IMR-90 (cell line): ENCODE data around the gene ANK2. TPM values are rescaled to one million over a fixed set of nuclear protein-coding genes. Genes with fewer than 3 reads are reported as not detected.

ENCODE experiments used
- ATAC-seq: fragments of 200-7000 bp; cut with Tn5 transposase; 2 replicates; pipeline ENCODE4 v1.9.1; 2020; ENCODE audit warnings: low read depth, mild to moderate bottlenecking, moderate library complexity
- BruUV-seq: library from RNA; stranded (reverse); fragments of 400-500 nt; replicated peaks from 2 replicates; lab custom pipeline; 2021; lab: Mats Ljungman, UMichigan
- CTCF ChIA-PET: fragments of 300-600 bp; formaldehyde crosslinking; extraction: SDS; loops from one replicate; lab custom pipeline; 2021; ENCODE audit warnings: antibody characterized with exemption; lab: Yijun Ruan, JAX
- POLR2A ChIA-PET: fragments of 300-600 bp; sonication (Branson Sonifier 250); formaldehyde crosslinking; loops from one replicate; lab custom pipeline; 2022; ENCODE audit warnings: antibody characterized with exemption; ENCODE audit not compliant: unreplicated experiment; lab: Charles Lee
- DNase-seq: peaks from one replicate; pipeline ENCODE4 v3.0.0; 2013
- H2AFZ ChIP-seq: replicated peaks from 2 replicates; pipeline ENCODE3; 2013; ENCODE audit warnings: low read length, mild to moderate bottlenecking; ENCODE audit not compliant: poor library complexity
- H2AK5ac ChIP-seq: 2 replicates; pipeline ENCODE4 v1.6.1; 2013; ENCODE audit warnings: low read depth, low read length, inconsistent platforms
- H2AK9ac ChIP-seq: replicated peaks from 2 replicates; pipeline ENCODE3; 2013; ENCODE audit warnings: mild to moderate bottlenecking, low read depth, low read length, moderate library complexity; ENCODE audit not compliant: poor library complexity
- H2BK120ac ChIP-seq: 2 replicates; pipeline ENCODE4 v1.6.1; 2013; ENCODE audit warnings: low read depth, low read length, inconsistent platforms
- H2BK15ac ChIP-seq: 3 replicates; pipeline ENCODE4 v1.6.1; 2013; ENCODE audit warnings: low read depth, low read length, inconsistent platforms
- H2BK20ac ChIP-seq: 2 replicates; pipeline ENCODE4 v1.6.1; 2013; ENCODE audit warnings: low read depth, mild to moderate bottlenecking, inconsistent platforms, low read length, moderate library complexity
- H2BK5ac ChIP-seq: 2 replicates; pipeline ENCODE4 v1.6.1; 2013; ENCODE audit warnings: mild to moderate bottlenecking, low read depth, low read length, inconsistent platforms; ENCODE audit not compliant: poor library complexity, severe bottlenecking
- H3K14ac ChIP-seq: replicated peaks from 2 replicates; pipeline ENCODE4 v1.6.1; 2013; ENCODE audit warnings: low read depth, low read length, inconsistent platforms
- H3K18ac ChIP-seq: 2 replicates; pipeline ENCODE4 v1.6.1; 2013; ENCODE audit warnings: low read depth, low read length, control low read depth
- H3K23ac ChIP-seq: 2 replicates; pipeline ENCODE4 v1.6.1; 2013; ENCODE audit warnings: low read depth, low read length, inconsistent platforms
- H3K27ac ChIP-seq: 2 replicates; pipeline ENCODE4 v1.5.1; 2013; ENCODE audit warnings: mild to moderate bottlenecking, control low read depth, low read length; ENCODE audit not compliant: insufficient read depth
- H3K27me3 ChIP-seq: 2 replicates; pipeline ENCODE4 v1.6.1; 2013; ENCODE audit warnings: low read length; ENCODE audit not compliant: control insufficient read depth, insufficient read depth
- H3K36me3 ChIP-seq: 2 replicates; pipeline ENCODE4 v1.6.1; 2013; ENCODE audit warnings: low read length, mixed read lengths; ENCODE audit not compliant: control insufficient read depth, insufficient read depth
- H3K4ac ChIP-seq: 2 replicates; pipeline ENCODE4 v1.6.1; 2013; ENCODE audit warnings: low read depth, low read length, inconsistent platforms
- H3K4me1 ChIP-seq: 2 replicates; pipeline ENCODE4 v1.6.1; 2013; ENCODE audit warnings: low read length, mixed read lengths; ENCODE audit not compliant: control insufficient read depth, insufficient read depth
- H3K4me2 ChIP-seq: 2 replicates; pipeline ENCODE4 v1.6.1; 2013; ENCODE audit warnings: low read depth, mild to moderate bottlenecking, control low read depth, low read length, moderate library complexity
- H3K4me3 ChIP-seq: 2 replicates; pipeline ENCODE4 v1.5.1; 2013; ENCODE audit warnings: low read depth, mild to moderate bottlenecking, control low read depth, low read length, moderate library complexity; ENCODE audit not compliant: insufficient read depth
- H3K56ac ChIP-seq: 2 replicates; pipeline ENCODE4 v1.6.1; 2013; ENCODE audit warnings: low read length, inconsistent platforms; ENCODE audit not compliant: insufficient read depth; ENCODE audit errors: extremely low read depth
- H3K79me1 ChIP-seq, 2 experiments: 2 replicates each; pipeline ENCODE4 v1.6.1; 2013; ENCODE audit warnings: low read length in 2 of 2, inconsistent platforms in 1 of 2, low read depth in 1 of 2
- H3K9ac ChIP-seq: 2 replicates; pipeline ENCODE4 v1.6.1; 2013; ENCODE audit warnings: low read depth, low read length, control low read depth
- H3K9me1 ChIP-seq: 2 replicates; pipeline ENCODE4 v1.6.1; 2013; ENCODE audit warnings: low read length, inconsistent platforms; ENCODE audit not compliant: insufficient read depth
- H3K9me3 ChIP-seq: 2 replicates; pipeline ENCODE4 v1.6.1; 2013; ENCODE audit warnings: low read length; ENCODE audit not compliant: control insufficient read depth, insufficient read depth
- H4K20me1 ChIP-seq: 2 replicates; pipeline ENCODE4 v1.6.1; 2013; ENCODE audit warnings: low read length, inconsistent platforms; ENCODE audit not compliant: insufficient read depth
- H4K5ac ChIP-seq: 2 replicates; pipeline ENCODE4 v1.6.1; 2013; ENCODE audit warnings: mild to moderate bottlenecking, low read depth, low read length, control low read depth
- H4K8ac ChIP-seq, 2 experiments: 2 replicates each; pipeline ENCODE4 v1.6.1; 2013; ENCODE audit warnings: low read depth in 2 of 2, low read length in 2 of 2, control low read depth in 1 of 2, inconsistent platforms in 1 of 2
- H4K91ac ChIP-seq: 2 replicates; pipeline ENCODE4 v1.6.1; 2013; ENCODE audit warnings: low read depth, low read length, inconsistent platforms; ENCODE audit not compliant: insufficient read depth
- BHLHE40 ChIP-seq: fragments of 150-350 bp; IDR thresholded peaks from 2 replicates; pipeline ENCODE4 v1.6.1; 2016; ENCODE audit warnings: mild to moderate bottlenecking, low read depth, low read length
- CEBPB ChIP-seq: IDR thresholded peaks from 2 replicates; pipeline ENCODE4 v1.6.1; 2012; ENCODE audit warnings: low read depth, low read length, improper control_type of control experiment
- FOS ChIP-seq: fragments of 150-350 bp; IDR thresholded peaks from 2 replicates; pipeline ENCODE4 v1.6.1; 2016; ENCODE audit warnings: low read depth, low read length
- MAFK ChIP-seq: IDR thresholded peaks from 2 replicates; pipeline ENCODE4 v1.6.1; 2012; ENCODE audit warnings: low read depth, low read length, improper control_type of control experiment
- MXI1 ChIP-seq: IDR thresholded peaks from 2 replicates; pipeline ENCODE4 v1.6.1; 2012; ENCODE audit warnings: low read depth, mild to moderate bottlenecking, low read length, moderate library complexity, borderline replicate concordance
- NFE2L2 ChIP-seq: fragments of 150-350 bp; IDR thresholded peaks from 2 replicates; pipeline ENCODE4 v1.6.1; 2016; ENCODE audit warnings: low read depth, mild to moderate bottlenecking, low read length
- POLR2A ChIP-seq: IDR thresholded peaks from 2 replicates; pipeline ENCODE4 v1.6.1; 2012; ENCODE audit warnings: mild to moderate bottlenecking, low read depth, low read length
- RAD21 ChIP-seq: IDR thresholded peaks from 2 replicates; pipeline ENCODE4 v1.6.1; 2012; ENCODE audit warnings: low read length, improper control_type of control experiment
- RCOR1 ChIP-seq: IDR thresholded peaks from 2 replicates; pipeline ENCODE4 v1.6.1; 2012; ENCODE audit warnings: mild to moderate bottlenecking, low read length, improper control_type of control experiment; ENCODE audit not compliant: insufficient replicate concordance
- RFX5 ChIP-seq: IDR thresholded peaks from 2 replicates; pipeline ENCODE4 v1.8.0; 2012; ENCODE audit warnings: low read depth, mild to moderate bottlenecking, low read length, moderate library complexity
- whole genome bisulfite sequencing, 2 experiments: methylation state at CpG; one replicate each; pipeline versions ENCODE4 v1.1.5 to v1.1.7; 2013; ENCODE audit warnings: missing lambda C conversion rate in 2 of 2; ENCODE audit not compliant: insufficient read length in 1 of 2; ENCODE audit errors: extremely low coverage in 2 of 2; 5-methylcytosine and 5-hydroxymethylcytosine counted together
- dilution Hi-C: fragments of 300-500 bp; cut with HindIII; formaldehyde crosslinking; loops from one replicate; pipeline ENCODE4 v1.14.3; 2018; ENCODE audit warnings: low sequenced_read_pairs; ENCODE audit not compliant: unreplicated experiment
- in situ Hi-C: fragments of 300-500 bp; cut with MboI; formaldehyde crosslinking; loops from 3 replicates; pipeline ENCODE4 v1.14.3; 2019; ENCODE audit warnings: low sequenced_read_pairs, inconsistent platforms, mixed read lengths
- intact Hi-C: fragments of 100-400 bp; cut with micrococcal nuclease; formaldehyde crosslinking; loops from 2 replicates; pipeline ENCODE4 v1.10.0; 2022
- polyA plus RNA-seq, 3 experiments: library from polyadenylated mRNA; depleted of rRNA; stranded (reverse); fragments of >200 nt; gene quantifications; 2 replicates each; pipeline ENCODE4 v1.2.3, GENCODE V29; 2012; ENCODE audit warnings: low replicate concordance in 1 of 3
- total RNA-seq: library from RNA; depleted of rRNA; stranded (reverse); fragments of >200 nt; gene quantifications from 2 replicates; pipeline ENCODE4 v1.2.3, GENCODE V29; 2012
- TF ChIP-seq, protein P1 (sequence below): fragments of 150-350 bp; IDR thresholded peaks from 2 replicates; pipeline ENCODE4 v1.6.1; 2017; ENCODE audit warnings: mild to moderate bottlenecking, antibody characterized with exemption, low read length, low read depth
- TF ChIP-seq, protein P2 (sequence below): conservative IDR thresholded peaks from 2 replicates; pipeline ENCODE4 v1.5.1; 2012; ENCODE audit warnings: mild to moderate bottlenecking, low read depth, low read length, improper control_type of control experiment

ANK2 gene
- total and polyA plus RNA-seq, 2 of the 4 experiments (the other 2 are of a cell fraction): 0.82 to 6.6 TPM

DNA sequence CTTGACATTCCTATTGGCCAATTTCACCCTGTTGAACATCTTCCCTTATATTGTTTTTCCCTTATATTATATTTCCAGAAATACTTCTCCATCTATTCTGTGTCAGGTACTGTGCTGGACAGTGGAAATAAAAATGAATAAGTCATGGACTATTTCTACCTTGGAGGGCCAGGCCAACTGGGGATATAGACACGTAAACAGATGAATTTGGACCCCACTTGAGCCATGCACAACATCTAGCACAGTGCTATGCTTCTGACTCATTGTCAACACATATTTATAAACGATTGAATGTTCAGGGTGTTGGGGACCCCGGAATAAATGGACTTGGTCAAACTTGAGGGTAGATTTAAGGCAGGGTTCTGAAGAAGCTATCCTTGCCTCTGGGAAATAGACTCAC, 111.1 kb downstream of the ANK2 start:
- TF ChIP-seq RAD21: no peak
- no peak for TF ChIP-seq MAFK
- no peak for TF ChIP-seq MXI1
- TF ChIP-seq, protein P1, sequence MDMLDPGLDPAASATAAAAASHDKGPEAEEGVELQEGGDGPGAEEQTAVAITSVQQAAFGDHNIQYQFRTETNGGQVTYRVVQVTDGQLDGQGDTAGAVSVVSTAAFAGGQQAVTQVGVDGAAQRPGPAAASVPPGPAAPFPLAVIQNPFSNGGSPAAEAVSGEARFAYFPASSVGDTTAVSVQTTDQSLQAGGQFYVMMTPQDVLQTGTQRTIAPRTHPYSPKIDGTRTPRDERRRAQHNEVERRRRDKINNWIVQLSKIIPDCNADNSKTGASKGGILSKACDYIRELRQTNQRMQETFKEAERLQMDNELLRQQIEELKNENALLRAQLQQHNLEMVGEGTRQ: no peak
- TF ChIP-seq RFX5: no peak
- no peak for TF ChIP-seq CEBPB
- no peak for TF ChIP-seq POLR2A
- no peak for TF ChIP-seq FOS
- TF ChIP-seq NFE2L2: no peak
- TF ChIP-seq, protein P2, sequence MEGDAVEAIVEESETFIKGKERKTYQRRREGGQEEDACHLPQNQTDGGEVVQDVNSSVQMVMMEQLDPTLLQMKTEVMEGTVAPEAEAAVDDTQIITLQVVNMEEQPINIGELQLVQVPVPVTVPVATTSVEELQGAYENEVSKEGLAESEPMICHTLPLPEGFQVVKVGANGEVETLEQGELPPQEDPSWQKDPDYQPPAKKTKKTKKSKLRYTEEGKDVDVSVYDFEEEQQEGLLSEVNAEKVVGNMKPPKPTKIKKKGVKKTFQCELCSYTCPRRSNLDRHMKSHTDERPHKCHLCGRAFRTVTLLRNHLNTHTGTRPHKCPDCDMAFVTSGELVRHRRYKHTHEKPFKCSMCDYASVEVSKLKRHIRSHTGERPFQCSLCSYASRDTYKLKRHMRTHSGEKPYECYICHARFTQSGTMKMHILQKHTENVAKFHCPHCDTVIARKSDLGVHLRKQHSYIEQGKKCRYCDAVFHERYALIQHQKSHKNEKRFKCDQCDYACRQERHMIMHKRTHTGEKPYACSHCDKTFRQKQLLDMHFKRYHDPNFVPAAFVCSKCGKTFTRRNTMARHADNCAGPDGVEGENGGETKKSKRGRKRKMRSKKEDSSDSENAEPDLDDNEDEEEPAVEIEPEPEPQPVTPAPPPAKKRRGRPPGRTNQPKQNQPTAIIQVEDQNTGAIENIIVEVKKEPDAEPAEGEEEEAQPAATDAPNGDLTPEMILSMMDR: no peak
- TF ChIP-seq RCOR1: no peak
- no peak for TF ChIP-seq BHLHE40
- H3K4me2 ChIP-seq: no peak overlapping the region
- no peaks in the 10 kb centered on the region for H3K36me3 ChIP-seq
- intact Hi-C loops (no loop called here), in situ Hi-C loops (no loop called here), dilution Hi-C loops (no loop called here)
- POLR2A ChIA-PET: interaction anchor here (0.5 kb wide), 1 partner anchor 85 kb away, joined by 5 read pairs; no protein-coding TSS in a partner anchor
- H4K20me1 ChIP-seq: no peaks in the 10 kb centered on the region
- H3K9ac ChIP-seq: no peak overlapping the region
- H2AK9ac ChIP-seq: no peak overlapping the region
- ATAC-seq (no peak), DNase-seq (no peak)
- no peak overlapping the region for H4K8ac ChIP-seq
- H3K4ac ChIP-seq: no peak overlapping the region
- CTCF ChIA-PET: interaction anchor here (0.7 kb wide), 1 partner anchor 39 kb away, joined by 3 read pairs; no protein-coding TSS in a partner anchor
- no peaks in the 10 kb centered on the region for H3K9me3 ChIP-seq
- H3K18ac ChIP-seq: no peak overlapping the region
- no TSS peak for BruUV-seq
- H3K4me3 ChIP-seq: no peak overlapping the region
- H3K9me1 ChIP-seq: no peaks in the 10 kb centered on the region; the same call in 1 of the 2 replicates
- no peak overlapping the region for H3K56ac ChIP-seq
- H3K27me3 ChIP-seq: no peaks in the 10 kb centered on the region
- no peaks in the 10 kb centered on the region for H3K4me1 ChIP-seq
- H2BK120ac ChIP-seq: no peak overlapping the region
- no CpG with 5 or more reads among the region's 3 CpGs for WGBS, 2 experiments
- H3K14ac ChIP-seq: no peak overlapping the region
- H3K27ac ChIP-seq: no peak overlapping the region
- no peak overlapping the region for H4K5ac ChIP-seq
- H2BK5ac ChIP-seq: no peak overlapping the region
- H2BK15ac ChIP-seq: no peak overlapping the region
- H2BK20ac ChIP-seq: no peak overlapping the region
- H3K23ac ChIP-seq: no peak overlapping the region
- H2AK5ac ChIP-seq: no peak overlapping the region
- no peaks in the 10 kb centered on the region for H3K79me1 ChIP-seq
- no peak overlapping the region for H2AFZ ChIP-seq
- no peak overlapping the region for H4K91ac ChIP-seq
